ENCODE results near the gene ACAD10.

Gene ACAD10

GRCh38 chr12:111730420-111730819 lies 44.6 kb downstream of the ACAD10 start:
- TF ChIP-seq SIN3A (IDR thresholded peaks at IDR 0.05; ENCODE audit: borderline replicate concordance, insufficient read depth, low read length) (no peak), REST (IDR thresholded peaks at IDR 0.05; ENCODE audit: insufficient read depth in 1 of 2, low read depth in 2 of 2, low read length in 2 of 2) (no peak), TAF1 (IDR thresholded peaks at IDR 0.05; ENCODE audit: borderline replicate concordance, insufficient read depth, low read length) (no peak), POLR2AphosphoS5 (IDR thresholded peaks at IDR 0.05; ENCODE audit: low read depth, low read length) (no peak), FOXP2 (optimal IDR thresholded peaks at IDR 0.05; ENCODE audit: borderline replicate concordance, extremely low read depth, extremely low read length, insufficient read depth) (no peak)

- TF ChIP-seq TAF1 (IDR thresholded peaks at IDR 0.05; ENCODE audit: borderline replicate concordance, insufficient read depth, low read length) (no peak), FOXP2 (optimal IDR thresholded peaks at IDR 0.05; ENCODE audit: borderline replicate concordance, extremely low read depth, extremely low read length, insufficient read depth) (no peak), SIN3A (IDR thresholded peaks at IDR 0.05; ENCODE audit: borderline replicate concordance, insufficient read depth, low read length) (no peak), REST (IDR thresholded peaks at IDR 0.05; ENCODE audit: insufficient read depth in 1 of 2, low read depth in 2 of 2, low read length in 2 of 2) (no peak), POLR2AphosphoS5 (IDR thresholded peaks at IDR 0.05; ENCODE audit: low read depth, low read length) (no peak)
These were observed 46.9 kb downstream of the ACAD10 start for GRCh38 chr12:111732786-111733185.

- TF ChIP-seq SIN3A (IDR thresholded peaks at IDR 0.05; ENCODE audit: borderline replicate concordance, insufficient read depth, low read length) (no peak), REST (IDR thresholded peaks at IDR 0.05; ENCODE audit: insufficient read depth in 1 of 2, low read depth in 2 of 2, low read length in 2 of 2) (no peak), FOXP2 (optimal IDR thresholded peaks at IDR 0.05; ENCODE audit: borderline replicate concordance, extremely low read depth, extremely low read length, insufficient read depth) (no peak), TAF1 (IDR thresholded peaks at IDR 0.05; ENCODE audit: borderline replicate concordance, insufficient read depth, low read length) (no peak), POLR2AphosphoS5 (IDR thresholded peaks at IDR 0.05; ENCODE audit: low read depth, low read length) (no peak)
These were observed 47.6 kb downstream of the ACAD10 start for GRCh38 chr12:111733340-111733915.

- no peak for TF ChIP-seq TAF1 (IDR thresholded peaks at IDR 0.05; ENCODE audit: borderline replicate concordance, insufficient read depth, low read length)
- TF ChIP-seq REST (IDR thresholded peaks at IDR 0.05; ENCODE audit: insufficient read depth in 1 of 2, low read depth in 2 of 2, low read length in 2 of 2) = no peak
- TF ChIP-seq FOXP2 (optimal IDR thresholded peaks at IDR 0.05; ENCODE audit: borderline replicate concordance, extremely low read depth, extremely low read length, insufficient read depth) = no peak
- no peak for TF ChIP-seq POLR2AphosphoS5 (IDR thresholded peaks at IDR 0.05; ENCODE audit: low read depth, low read length)
- TF ChIP-seq SIN3A (IDR thresholded peaks at IDR 0.05; ENCODE audit: borderline replicate concordance, insufficient read depth, low read length) = no peak
These were observed 55.5 kb downstream of the ACAD10 start for GRCh38 chr12:111741235-111741812.

All from PFSK-1 (cell line).